NT2/D1 (cell line): ENCODE results near the gene TBC1D22B.
"Not testable (repeated sequence)": the region's sequence is repeated elsewhere in the genome, so short reads cannot be mapped to it uniquely, and the experiment has no call there.

Source experiments
- DNase-seq: peaks from one replicate; pipeline ENCODE4 v3.0.0-alpha.2; 2011; ENCODE audit warnings: low read depth, low spot score
- H3K27me3 ChIP-seq: 2 replicates; pipeline ENCODE4 v1.6.0; 2011; ENCODE audit warnings: mild to moderate bottlenecking; ENCODE audit not compliant: insufficient read length, insufficient read depth
- H3K36me3 ChIP-seq: 2 replicates; pipeline ENCODE4 v1.6.1; 2011; ENCODE audit warnings: mild to moderate bottlenecking, low read length, mixed read lengths; ENCODE audit not compliant: insufficient read depth, insufficient read length
- H3K4me1 ChIP-seq: 2 replicates; pipeline ENCODE4 v1.5.1; 2011; ENCODE audit not compliant: insufficient read depth, insufficient read length
- H3K4me3 ChIP-seq: 2 replicates; pipeline ENCODE4 v1.5.1; 2011; ENCODE audit warnings: low read depth; ENCODE audit not compliant: insufficient read length
- H3K9ac ChIP-seq: 2 replicates; pipeline ENCODE4 v1.6.0; 2011; ENCODE audit warnings: low read depth; ENCODE audit not compliant: insufficient read length
- H3K9me3 ChIP-seq: 2 replicates; pipeline ENCODE4 v1.5.1; 2011; ENCODE audit warnings: mild to moderate bottlenecking, low read length; ENCODE audit not compliant: insufficient read depth
- SUZ12 ChIP-seq: IDR thresholded peaks from 2 replicates; pipeline ENCODE4 v1.6.1; 2011; ENCODE audit not compliant: insufficient read length, insufficient read depth; ENCODE audit errors: extremely low read depth
- YY1 ChIP-seq: IDR thresholded peaks from 2 replicates; pipeline ENCODE4 v1.6.1; 2011; ENCODE audit not compliant: insufficient read length, insufficient read depth
- ZNF274 ChIP-seq: IDR thresholded peaks from 2 replicates; pipeline ENCODE4 v1.6.1; 2011; ENCODE audit warnings: mild to moderate bottlenecking, low read depth, low read length

TBC1D22B gene

DNA sequence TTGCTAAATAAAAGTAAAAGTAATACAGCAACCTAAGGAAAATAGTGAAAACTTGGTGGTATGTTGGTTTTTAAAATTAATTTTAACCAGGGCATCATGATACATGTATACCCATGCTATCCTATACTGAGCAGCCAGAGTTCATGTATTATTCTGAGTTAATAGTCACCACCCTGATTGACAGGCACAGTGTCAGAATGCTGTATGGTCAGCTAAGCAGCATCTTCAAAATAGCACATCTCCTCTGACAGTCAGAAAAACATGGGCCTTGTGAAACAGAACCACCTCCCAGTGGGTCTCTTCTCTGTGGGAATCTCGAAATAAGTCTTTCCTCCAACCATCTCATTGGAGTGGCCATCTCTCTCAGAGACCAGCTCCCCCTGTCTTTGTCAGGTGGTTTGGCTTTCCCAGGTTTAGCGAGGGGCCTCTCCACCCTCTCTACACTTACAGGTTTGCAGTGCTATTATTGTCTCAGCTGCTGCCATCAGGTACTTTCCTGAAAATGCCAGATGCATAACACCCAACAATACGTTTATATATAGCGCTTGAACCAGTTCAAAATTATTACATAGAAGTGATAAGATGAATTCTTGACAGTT is 49.2 kb downstream of the TBC1D22B start:
- no peak for TF ChIP-seq SUZ12
- TF ChIP-seq YY1, result no peak
- no peak for TF ChIP-seq ZNF274
- Histone ChIP-seq H3K36me3 (peaks cover 38% of the 10 kb centered on the region), H3K4me1 (no peaks in the 10 kb centered on the region), H3K4me3 (no peak overlapping the region), H3K27me3 (no peaks in the 10 kb centered on the region), H3K9me3 (no peaks in the 10 kb centered on the region), H3K9ac (no peak overlapping the region)
- no peak for DNase-seq

DNA sequence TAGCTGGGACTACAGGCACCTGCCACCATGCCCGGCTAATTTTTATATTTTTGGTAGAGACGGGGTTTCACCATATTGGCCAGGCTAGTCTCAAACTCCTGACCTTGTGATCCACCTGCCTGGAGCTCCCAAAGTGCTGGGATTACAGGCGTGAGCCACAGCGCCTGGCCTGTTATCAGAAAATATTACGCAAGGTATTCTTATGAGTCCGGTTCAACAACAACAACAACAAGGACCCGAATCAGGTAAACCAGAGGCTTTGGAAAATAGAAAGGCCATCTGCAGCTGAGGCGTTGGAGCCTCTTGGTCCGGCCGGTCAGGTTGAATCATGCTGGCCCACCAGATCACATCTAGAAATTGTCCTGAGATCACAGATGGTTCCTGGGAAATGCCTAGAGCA is 49.9 kb downstream of the TBC1D22B start:
- H3K4me3 ChIP-seq, H3K9ac ChIP-seq, DNase-seq, H3K27me3 ChIP-seq, H3K9me3 ChIP-seq, H3K4me1 ChIP-seq: not testable (repeated sequence)
- H3K36me3 ChIP-seq, result peaks cover 31% of the 10 kb centered on the region

- Histone ChIP-seq H3K27me3 (no peaks in the 10 kb centered on the region), H3K9ac (no peak overlapping the region), H3K4me1 (no peaks in the 10 kb centered on the region), H3K36me3 (peaks cover 30% of the 10 kb centered on the region), H3K4me3 (no peak overlapping the region), H3K9me3 (no peaks in the 10 kb centered on the region)
- TF ChIP-seq SUZ12 (no peak), YY1 (no peak), ZNF274 (no peak)
- no peak for DNase-seq
These were observed 50.7 kb downstream of the TBC1D22B start for GRCh38 chr6:37308069-37308815.

DNA sequence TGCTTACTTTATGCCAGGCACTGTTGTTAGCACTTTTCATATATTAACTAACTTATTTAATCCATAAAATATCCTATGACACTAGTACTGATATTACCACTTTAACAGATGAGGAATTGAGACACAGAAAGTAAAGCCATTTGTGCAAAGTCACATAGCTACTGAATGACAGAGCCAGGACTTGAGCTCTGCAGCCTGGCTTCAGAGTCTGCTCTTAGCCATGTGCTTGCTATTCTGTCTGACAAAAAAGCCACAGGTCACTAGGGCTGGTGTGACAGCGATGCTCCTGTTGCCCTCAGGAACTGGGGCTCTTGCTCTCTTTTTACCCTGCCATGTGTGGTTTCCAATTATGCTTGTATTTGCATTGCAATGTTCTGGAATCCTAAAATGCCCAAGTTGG is 51.5 kb downstream of the TBC1D22B start:
- Histone ChIP-seq H3K36me3 (peaks cover 32% of the 10 kb centered on the region), H3K9ac (no peak overlapping the region)
- DNase-seq, result no peak

DNA sequence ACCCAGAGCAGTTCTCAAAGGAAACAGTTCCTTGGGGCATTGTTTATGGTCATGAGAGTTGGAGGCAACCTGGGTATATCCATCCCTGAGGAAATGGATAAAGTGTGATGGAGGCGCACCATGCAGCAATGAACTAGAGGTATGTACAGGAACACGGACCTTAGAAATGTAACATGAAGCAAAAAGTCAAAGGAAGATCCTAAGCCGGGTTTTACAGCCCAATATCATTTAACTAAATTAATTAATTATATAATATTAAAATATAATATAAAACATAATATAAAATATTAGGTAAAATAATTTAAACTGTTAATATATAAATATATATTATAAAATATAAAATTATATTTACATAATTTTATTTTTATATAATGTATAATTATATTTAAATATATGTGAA is 52.1 kb downstream of the TBC1D22B start:
- H3K36me3 ChIP-seq, result peaks cover 36% of the 10 kb centered on the region
- no peak for TF ChIP-seq ZNF274

More for the DNA sequence above, 51.5 kb downstream of the TBC1D22B start:
- no peaks in the 10 kb centered on the region for H3K4me1 ChIP-seq
- H3K4me3 ChIP-seq, result no peak overlapping the region
- no peaks in the 10 kb centered on the region for H3K27me3 ChIP-seq
- TF ChIP-seq SUZ12, result no peak
- TF ChIP-seq YY1, result no peak
- TF ChIP-seq ZNF274, result no peak
- no peaks in the 10 kb centered on the region for H3K9me3 ChIP-seq

GRCh38 chr6:37310966-37311365 is 53.4 kb downstream of the TBC1D22B start:
- DNase-seq, result no peak
- H3K4me3 ChIP-seq, result no peak overlapping the region
- peaks cover 36% of the 10 kb centered on the region for H3K36me3 ChIP-seq
- no peak for TF ChIP-seq YY1
- no peak for TF ChIP-seq ZNF274
- no peak for TF ChIP-seq SUZ12
- no peaks in the 10 kb centered on the region for H3K9me3 ChIP-seq
- no peaks in the 10 kb centered on the region for H3K4me1 ChIP-seq
- H3K9ac ChIP-seq, result no peak overlapping the region
- no peaks in the 10 kb centered on the region for H3K27me3 ChIP-seq

More for the DNA sequence above, 52.1 kb downstream of the TBC1D22B start:
- Histone ChIP-seq H3K4me3 (no peak overlapping the region), H3K4me1 (no peaks in the 10 kb centered on the region), H3K9me3 (no peaks in the 10 kb centered on the region), H3K27me3 (no peaks in the 10 kb centered on the region), H3K9ac (no peak overlapping the region)
- DNase-seq, result no peak

DNA sequence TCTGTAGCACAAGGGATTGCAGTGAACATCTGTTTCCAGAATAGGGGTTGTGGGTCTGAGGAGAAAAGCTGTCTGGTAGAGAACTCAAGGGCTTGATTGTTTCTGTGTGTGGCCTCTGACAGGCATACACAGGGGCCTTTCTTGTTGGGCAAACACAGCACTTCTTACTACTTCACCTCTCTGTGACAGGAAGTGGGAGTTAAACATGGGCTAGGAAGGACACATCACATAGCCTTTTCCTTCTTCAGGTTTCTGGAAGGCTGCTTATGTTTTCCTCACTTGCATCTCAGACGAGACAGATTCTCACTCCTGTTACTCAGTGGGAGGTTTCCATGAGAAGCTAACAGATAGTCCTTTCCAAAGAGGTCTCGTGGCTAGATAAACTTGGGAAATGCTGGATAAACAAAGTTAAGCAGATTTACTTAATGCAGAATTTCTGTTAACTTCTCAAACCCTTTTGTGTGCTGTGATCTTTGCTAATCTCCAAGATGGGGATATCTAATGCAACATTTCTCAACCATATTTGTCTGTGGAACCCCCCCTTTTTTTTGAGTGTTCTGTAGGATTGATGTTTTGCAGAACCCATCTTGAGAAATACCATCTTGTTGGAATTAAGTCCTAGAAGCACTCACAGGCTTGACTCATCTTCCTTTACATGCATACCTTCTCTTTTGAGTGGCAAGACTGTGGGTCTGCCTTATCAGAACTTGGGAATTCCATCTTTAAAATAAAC is 54.3 kb downstream of the TBC1D22B start:
- peaks cover 39% of the 10 kb centered on the region for H3K36me3 ChIP-seq
- DNase-seq, result no peak
- TF ChIP-seq YY1 (no peak), SUZ12 (no peak), ZNF274 (no peak)
- H3K4me1 ChIP-seq, result no peaks in the 10 kb centered on the region
- H3K4me3 ChIP-seq, result no peak overlapping the region
- H3K9me3 ChIP-seq, result no peaks in the 10 kb centered on the region
- no peak overlapping the region for H3K9ac ChIP-seq
- no peaks in the 10 kb centered on the region for H3K27me3 ChIP-seq
